Myocyte (in vitro differentiated cells): ENCODE measurements around the gene FAM200A. TPM values are rescaled to one million over a fixed set of nuclear protein-coding genes. Genes with fewer than 3 reads are reported as not detected.
A peak's percentile ranks its signal among the peaks of the same experiment; 100 is the strongest.
"Not testable (repeated sequence)": the region's sequence is repeated elsewhere in the genome, so short reads cannot be mapped to it uniquely, and the experiment has no call there.

Source experiments
- DNase-seq: peaks from one replicate; pipeline ENCODE4 v3.0.0-alpha.2; 2012; ENCODE audit warnings: low read depth
- total RNA-seq: library from RNA; depleted of rRNA; stranded (reverse); fragments of >200 nt; gene quantifications from 2 replicates; pipeline ENCODE4 v1.2.3, GENCODE V29; 2014

FAM200A gene
- total RNA-seq, 1 donor from 2014 or later, result 15.6 TPM

GRCh38 chr7:99559175-99559915 is 7.4 kb upstream of the FAM200A start:
- no peak for DNase-seq

GRCh38 chr7:99558306-99559174 is 6.6 kb upstream of the FAM200A start, which contains the start of gene ZNF655:
Gene ZNF655 (plus strand): TSS chr7:99558642. CDS start chr7:99560560, 1,918 bp downstream.
- DNase-seq, result peak; percentile 98

GRCh38 chr7:99557940-99558305 is 6.0 kb upstream of the FAM200A start:
- DNase-seq, result no peak

GRCh38 chr7:99557196-99557607 is 5.3 kb upstream of the FAM200A start:
- DNase-seq, result peak; percentile 43

GRCh38 chr7:99554939-99555338 is 3.0 kb upstream of the FAM200A start:
- DNase-seq, result no peak

- DNase-seq, result no peak
These were observed 1.1 kb upstream of the FAM200A start for GRCh38 chr7:99553039-99553438.

GRCh38 chr7:99551334-99551733 is 580 bp downstream of the FAM200A start:
- no peak for DNase-seq

GRCh38 chr7:99549545-99549944 is 2.4 kb downstream of the FAM200A start:
- not testable (repeated sequence) for DNase-seq

GRCh38 chr7:99545308-99545707 is 6.6 kb downstream of the FAM200A start:
- not testable (repeated sequence) for DNase-seq

GRCh38 chr7:99543916-99544315 is 8.0 kb downstream of the FAM200A start:
- DNase-seq, result no peak

GRCh38 chr7:99543081-99543671 is 8.7 kb downstream of the FAM200A start:
- DNase-seq, result no peak

- DNase-seq, result no peak
These were observed 10.7 kb downstream of the FAM200A start for GRCh38 chr7:99541212-99541611.

GRCh38 chr7:99540542-99540941 is 11.4 kb downstream of the FAM200A start:
- no peak for DNase-seq

- no peak for DNase-seq
These were observed 12.6 kb downstream of the FAM200A start for GRCh38 chr7:99539213-99539811.

- DNase-seq, result no peak
These were observed 16.2 kb downstream of the FAM200A start for GRCh38 chr7:99535667-99536066.

- no peak for DNase-seq
These were observed 20.6 kb downstream of the FAM200A start for GRCh38 chr7:99531354-99531765.

- peak; percentile 26 for DNase-seq
These were observed 26.0 kb downstream of the FAM200A start for GRCh38 chr7:99525713-99526440.

- no peak for DNase-seq
These were observed 30.5 kb downstream of the FAM200A start for GRCh38 chr7:99521399-99521798.

- peak; percentile 44 for DNase-seq
These were observed 37.9 kb downstream of the FAM200A start for GRCh38 chr7:99514050-99514449.

- DNase-seq, result no peak
These were observed 46.6 kb downstream of the FAM200A start for GRCh38 chr7:99505324-99505662.
